Measurements from ENCODE around the gene PDGFRB.

PDGFRB gene

DNA sequence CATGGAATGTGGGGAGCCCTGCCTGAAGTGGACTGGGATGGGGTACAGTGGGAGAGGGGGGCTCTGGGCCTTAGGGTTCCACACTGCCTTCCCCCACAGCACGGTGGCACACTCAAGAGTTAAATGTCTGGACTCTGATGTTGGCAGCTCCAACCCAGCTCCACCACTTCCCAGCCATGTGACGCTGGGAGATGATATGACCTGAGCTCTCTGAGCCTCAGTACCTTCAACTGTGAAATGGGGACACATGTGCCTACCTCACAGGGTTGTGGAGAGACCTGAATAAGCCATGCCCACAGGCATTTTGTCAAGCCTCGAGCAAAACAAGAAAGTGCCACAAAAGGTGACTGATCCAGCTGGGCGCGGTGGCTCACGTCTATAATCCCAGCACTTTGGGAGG is 3.4 kb upstream of the PDGFRB start:
- no peaks in the 10 kb centered on the region for H4K20me1 ChIP-seq (ENCODE audit: low read depth, low read length)
- no peak overlapping the region for H3K9ac ChIP-seq (ENCODE audit: low read length)
- no peaks in the 10 kb centered on the region for H3K9me3 ChIP-seq (ENCODE audit: insufficient read depth, low read length)
- no peaks in the 10 kb centered on the region for H3K79me2 ChIP-seq (ENCODE audit: insufficient read depth, low read length)
- no peaks in the 10 kb centered on the region for H3K36me3 ChIP-seq (ENCODE audit: low read length)
- TF ChIP-seq, protein P1, sequence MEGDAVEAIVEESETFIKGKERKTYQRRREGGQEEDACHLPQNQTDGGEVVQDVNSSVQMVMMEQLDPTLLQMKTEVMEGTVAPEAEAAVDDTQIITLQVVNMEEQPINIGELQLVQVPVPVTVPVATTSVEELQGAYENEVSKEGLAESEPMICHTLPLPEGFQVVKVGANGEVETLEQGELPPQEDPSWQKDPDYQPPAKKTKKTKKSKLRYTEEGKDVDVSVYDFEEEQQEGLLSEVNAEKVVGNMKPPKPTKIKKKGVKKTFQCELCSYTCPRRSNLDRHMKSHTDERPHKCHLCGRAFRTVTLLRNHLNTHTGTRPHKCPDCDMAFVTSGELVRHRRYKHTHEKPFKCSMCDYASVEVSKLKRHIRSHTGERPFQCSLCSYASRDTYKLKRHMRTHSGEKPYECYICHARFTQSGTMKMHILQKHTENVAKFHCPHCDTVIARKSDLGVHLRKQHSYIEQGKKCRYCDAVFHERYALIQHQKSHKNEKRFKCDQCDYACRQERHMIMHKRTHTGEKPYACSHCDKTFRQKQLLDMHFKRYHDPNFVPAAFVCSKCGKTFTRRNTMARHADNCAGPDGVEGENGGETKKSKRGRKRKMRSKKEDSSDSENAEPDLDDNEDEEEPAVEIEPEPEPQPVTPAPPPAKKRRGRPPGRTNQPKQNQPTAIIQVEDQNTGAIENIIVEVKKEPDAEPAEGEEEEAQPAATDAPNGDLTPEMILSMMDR (IDR thresholded peaks at IDR 0.05; ENCODE audit: insufficient read depth, low read length, poor library complexity, severe bottlenecking): no peak
- TF ChIP-seq EZH2phosphoT487 (conservative IDR thresholded peaks at IDR 0.05; ENCODE audit: low read length): no peak
- no peaks in the 10 kb centered on the region for H3K9me2 ChIP-seq (replicated peaks; ENCODE audit: insufficient read depth, low read length)
- H3K27me3 ChIP-seq (ENCODE audit: low read length): no peaks in the 10 kb centered on the region
- no peak overlapping the region for H2AFZ ChIP-seq (ENCODE audit: low read depth, low read length, severe bottlenecking)
- no peak overlapping the region for H3K27ac ChIP-seq (ENCODE audit: low read depth, low read length)
- no peak overlapping the region for H3K4me2 ChIP-seq (ENCODE audit: low read depth, low read length, poor library complexity, severe bottlenecking)
- H3K4me3 ChIP-seq (ENCODE audit: insufficient read depth, low read length, poor library complexity, severe bottlenecking): no peak overlapping the region
- H3F3A ChIP-seq (ENCODE audit: insufficient read depth): no peaks in the 10 kb centered on the region

DNA sequence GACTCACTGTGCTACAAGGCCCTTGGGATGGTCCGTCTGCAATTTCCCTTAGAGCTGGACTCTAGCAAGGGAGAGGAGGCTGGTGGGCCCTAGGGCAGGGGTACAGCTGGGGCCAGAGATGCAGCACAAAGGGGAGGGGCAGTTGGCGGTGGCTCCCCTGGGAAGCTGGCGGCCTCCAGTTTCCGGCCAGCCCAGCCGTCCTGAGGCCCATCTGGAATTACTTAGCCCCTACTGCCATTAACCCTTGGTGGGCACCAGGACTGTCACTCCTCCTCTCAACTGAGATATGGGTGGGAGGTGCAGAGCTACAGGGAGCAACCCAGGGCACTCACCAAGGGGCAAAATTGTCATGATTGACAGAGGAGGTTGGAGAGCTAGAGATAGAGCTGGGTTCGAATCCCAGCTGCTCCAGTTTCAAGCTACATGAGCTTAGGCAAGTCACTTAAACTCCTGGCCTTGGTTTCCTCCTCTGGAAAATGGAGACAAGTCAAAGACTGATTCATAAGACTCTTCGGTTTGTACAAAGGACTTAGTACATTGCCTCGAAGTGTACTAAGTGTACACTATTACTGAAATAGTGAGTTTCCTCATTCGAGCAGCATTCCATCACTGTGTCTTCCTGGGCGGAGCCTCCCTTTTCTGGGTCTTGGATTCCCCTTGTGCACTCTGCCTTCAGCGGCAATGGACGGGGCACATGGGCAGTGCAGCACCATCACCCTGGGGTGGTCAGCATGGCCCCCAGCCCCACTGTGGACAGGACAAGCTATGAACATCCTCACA is 2.7 kb upstream of the PDGFRB start:
- TF ChIP-seq EZH2phosphoT487 (conservative IDR thresholded peaks at IDR 0.05; ENCODE audit: low read length): no peak
- TF ChIP-seq, protein P1 (IDR thresholded peaks at IDR 0.05; ENCODE audit: insufficient read depth, low read length, poor library complexity, severe bottlenecking): no peak
- H3K79me2 ChIP-seq (ENCODE audit: insufficient read depth, low read length): no peaks in the 10 kb centered on the region
- H3F3A ChIP-seq (ENCODE audit: insufficient read depth): no peaks in the 10 kb centered on the region
- H3K9me2 ChIP-seq (replicated peaks; ENCODE audit: insufficient read depth, low read length): no peaks in the 10 kb centered on the region
- H3K36me3 ChIP-seq (ENCODE audit: low read length): no peaks in the 10 kb centered on the region
- H4K20me1 ChIP-seq (ENCODE audit: low read depth, low read length): no peaks in the 10 kb centered on the region
- H3K9ac ChIP-seq (ENCODE audit: low read length): no peak overlapping the region
- H3K4me2 ChIP-seq (ENCODE audit: low read depth, low read length, poor library complexity, severe bottlenecking): no peak overlapping the region
- H3K27ac ChIP-seq (ENCODE audit: low read depth, low read length): no peak overlapping the region
- no peaks in the 10 kb centered on the region for H3K9me3 ChIP-seq (ENCODE audit: insufficient read depth, low read length)
- no peak overlapping the region for H2AFZ ChIP-seq (ENCODE audit: low read depth, low read length, severe bottlenecking)
- H3K4me3 ChIP-seq (ENCODE audit: insufficient read depth, low read length, poor library complexity, severe bottlenecking): no peak overlapping the region
- H3K27me3 ChIP-seq (ENCODE audit: low read length): no peaks in the 10 kb centered on the region

DNA sequence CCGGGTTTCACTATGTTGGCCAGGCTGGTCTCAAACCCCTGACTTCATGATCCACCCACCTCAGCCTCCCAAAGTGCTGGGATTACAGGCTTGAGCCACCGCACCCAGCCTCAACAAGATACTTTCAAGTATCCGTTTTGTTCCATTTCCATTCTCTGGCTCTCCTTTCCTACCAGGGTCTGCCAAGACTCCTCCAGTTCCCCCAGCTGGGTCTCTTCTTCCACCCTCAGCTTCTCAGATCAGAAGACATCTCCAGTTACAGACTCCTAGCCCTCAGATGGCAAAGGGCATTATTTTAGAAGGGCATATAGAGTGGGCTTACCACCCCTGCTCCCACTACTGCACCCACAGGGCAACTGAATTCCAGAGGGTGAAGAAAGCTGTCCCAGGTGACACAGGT is 1.5 kb upstream of the PDGFRB start:
- Histone ChIP-seq H4K20me1 (ENCODE audit: low read depth, low read length) (no peaks in the 10 kb centered on the region), H3K79me2 (ENCODE audit: insufficient read depth, low read length) (no peaks in the 10 kb centered on the region), H3K9me3 (ENCODE audit: insufficient read depth, low read length) (no peaks in the 10 kb centered on the region), H3K27me3 (ENCODE audit: low read length) (no peaks in the 10 kb centered on the region), H3K4me3 (ENCODE audit: insufficient read depth, low read length, poor library complexity, severe bottlenecking) (no peak overlapping the region), H3K9ac (ENCODE audit: low read length) (no peak overlapping the region), H3F3A (ENCODE audit: insufficient read depth) (no peaks in the 10 kb centered on the region), H3K4me2 (ENCODE audit: low read depth, low read length, poor library complexity, severe bottlenecking) (no peak overlapping the region), H3K9me2 (replicated peaks; ENCODE audit: insufficient read depth, low read length) (no peaks in the 10 kb centered on the region), H2AFZ (ENCODE audit: low read depth, low read length, severe bottlenecking) (no peak overlapping the region), H3K27ac (ENCODE audit: low read depth, low read length) (no peak overlapping the region), H3K36me3 (ENCODE audit: low read length) (no peaks in the 10 kb centered on the region)
- no peak for TF ChIP-seq EZH2phosphoT487 (conservative IDR thresholded peaks at IDR 0.05; ENCODE audit: low read length)
- TF ChIP-seq, protein P1 (IDR thresholded peaks at IDR 0.05; ENCODE audit: insufficient read depth, low read length, poor library complexity, severe bottlenecking): no peak

Measured in SU-DHL-6 (cell line).